Right lung (tissue), 5 donors: Measurements from ENCODE around the gene GALNT13. TPM values are rescaled to one million over a fixed set of nuclear protein-coding genes. Genes with fewer than 3 reads are reported as not detected.

Experiments used
- DNase-seq, 2 donors: peaks; one replicate each; pipeline ENCODE4 v3.0.0-alpha.2; 2013
- polyA plus RNA-seq, 5 donors: library from polyadenylated mRNA; unstranded; fragments of 120-200 nt; gene quantifications; one replicate each; pipeline versions ENCODE4 v1.2.1 to v1.2.3, GENCODE V29; 2013; ENCODE audit warnings: inconsistent platforms in 1 of 5, low replicate concordance in 1 of 5; ENCODE audit not compliant: insufficient read length in 5 of 5, insufficient read depth in 1 of 5

Gene GALNT13
- polyA plus RNA-seq, 5 donors: 3.5 to 31.8 (median 6.8) TPM

- peak in 1 of 2 donors; percentile 42 for DNase-seq
Measured at GRCh38 chr2:154402213-154402612, 530.5 kb downstream of the GALNT13 start.

DNA sequence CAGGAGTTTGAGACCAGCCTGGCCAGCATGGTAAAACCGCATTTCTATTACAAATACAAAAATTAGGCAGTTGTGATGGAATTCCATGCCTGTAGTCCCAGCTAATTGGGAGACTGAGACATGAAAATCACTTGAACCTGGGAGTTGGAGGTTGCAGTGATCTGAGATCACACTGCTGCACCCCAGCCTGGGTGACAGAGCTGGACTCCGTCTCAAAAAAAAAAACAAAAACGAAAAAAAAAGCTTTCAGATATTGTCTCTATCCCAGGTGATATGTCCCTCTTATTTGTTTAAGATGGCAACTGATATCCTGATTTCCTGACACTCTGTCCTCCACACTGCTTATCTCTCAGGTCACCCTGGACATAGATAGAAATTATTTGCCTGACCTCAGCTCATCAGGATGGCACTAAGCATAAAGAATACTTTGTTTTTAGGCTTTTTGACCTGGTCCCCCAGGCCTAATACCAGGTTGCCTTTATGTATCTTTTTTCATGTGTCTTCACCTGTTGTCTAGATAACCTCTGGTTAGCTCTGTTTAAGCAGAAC, 531.6 kb downstream of the GALNT13 start:
- DNase-seq: no peak

- DNase-seq: no peak
Measured at GRCh38 chr2:154408786-154409185, 537.1 kb downstream of the GALNT13 start.

GRCh38 chr2:154422251-154422650, 550.5 kb downstream of the GALNT13 start:
- DNase-seq: no peak

DNA sequence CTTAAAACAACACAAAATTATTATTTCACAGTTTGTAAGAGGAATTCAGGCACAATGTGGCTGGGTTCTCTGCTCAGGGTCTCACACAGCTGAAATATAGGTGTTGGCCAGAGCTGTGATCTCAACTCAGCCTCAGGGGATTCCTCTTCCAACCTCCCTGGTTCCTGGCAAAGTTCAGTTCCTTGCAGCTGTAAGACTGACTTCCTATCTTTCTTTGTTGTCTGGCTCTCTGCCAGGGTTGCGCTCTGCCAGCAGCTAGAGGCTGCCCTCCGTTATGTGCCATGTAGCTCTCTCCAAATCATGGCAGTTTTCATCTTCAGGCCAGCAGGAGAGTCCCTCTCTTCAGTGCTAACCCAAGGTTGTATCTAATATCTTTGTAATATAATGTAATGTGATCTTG, 554.3 kb downstream of the GALNT13 start:
- DNase-seq: peak in 1 of 2 donors; percentile 6

GRCh38 chr2:154427453-154427852, 555.7 kb downstream of the GALNT13 start:
- DNase-seq: no peak

- DNase-seq: no peak
Measured at GRCh38 chr2:154428022-154428421, 556.3 kb downstream of the GALNT13 start.

DNA sequence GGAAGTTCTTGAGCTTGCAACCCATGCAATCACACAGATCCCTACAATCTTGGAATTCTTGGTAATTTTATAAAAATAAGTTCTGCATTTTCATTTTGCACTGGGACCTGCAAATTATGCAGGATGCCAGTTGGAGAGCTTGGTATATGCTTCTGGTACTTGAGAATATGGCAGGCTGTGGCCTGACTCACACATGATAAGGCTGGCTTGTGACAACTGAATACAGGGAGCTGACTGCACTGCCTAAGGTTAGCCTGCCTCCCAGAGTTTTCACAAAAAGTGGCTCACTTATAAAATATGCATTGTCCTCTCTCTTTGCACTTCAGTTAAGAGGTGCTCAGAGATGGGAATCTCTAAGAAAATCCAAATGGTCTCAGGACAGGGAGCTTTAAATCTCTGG, 561.3 kb downstream of the GALNT13 start:
- no peak for DNase-seq

- no peak for DNase-seq
Measured at GRCh38 chr2:154437104-154437503, 565.4 kb downstream of the GALNT13 start.

DNA sequence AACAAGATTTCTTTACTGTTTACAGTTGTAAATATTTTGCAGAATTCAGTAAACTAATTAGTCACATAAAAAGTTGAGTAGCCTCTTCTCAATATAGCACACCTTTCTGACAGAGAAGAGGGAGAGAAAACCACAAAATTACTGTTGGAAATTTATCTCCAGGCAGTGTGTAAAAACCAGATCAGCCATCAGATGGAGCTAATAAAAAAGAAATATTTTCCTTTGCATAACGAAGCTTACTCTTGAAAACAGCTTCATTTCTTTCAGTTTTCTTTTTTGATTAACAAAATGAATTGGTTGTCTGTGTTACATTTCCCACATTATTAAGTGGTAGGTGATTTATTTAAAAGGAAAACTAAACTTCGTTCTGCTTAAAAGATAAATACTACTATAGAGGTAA, 567.4 kb downstream of the GALNT13 start:
- DNase-seq: no peak

DNA sequence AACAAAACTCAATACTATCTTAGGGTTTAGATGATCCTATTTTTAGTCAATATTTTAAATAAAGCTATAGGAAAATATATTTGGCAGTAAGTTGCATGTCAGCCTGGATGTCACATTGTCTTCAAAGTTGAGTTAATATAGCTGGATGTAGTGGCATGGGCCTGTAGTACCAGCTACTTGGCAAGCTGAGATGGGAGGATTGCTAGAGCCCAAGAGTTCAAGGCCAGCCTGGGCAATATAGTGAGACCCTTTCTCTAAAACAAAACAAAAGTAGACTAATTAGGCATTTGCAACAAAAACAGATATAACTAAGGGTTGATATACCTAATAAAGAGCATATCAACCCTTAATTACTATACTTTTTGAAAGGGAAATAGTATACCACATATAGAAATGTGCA, 572.2 kb downstream of the GALNT13 start:
- no peak for DNase-seq

DNA sequence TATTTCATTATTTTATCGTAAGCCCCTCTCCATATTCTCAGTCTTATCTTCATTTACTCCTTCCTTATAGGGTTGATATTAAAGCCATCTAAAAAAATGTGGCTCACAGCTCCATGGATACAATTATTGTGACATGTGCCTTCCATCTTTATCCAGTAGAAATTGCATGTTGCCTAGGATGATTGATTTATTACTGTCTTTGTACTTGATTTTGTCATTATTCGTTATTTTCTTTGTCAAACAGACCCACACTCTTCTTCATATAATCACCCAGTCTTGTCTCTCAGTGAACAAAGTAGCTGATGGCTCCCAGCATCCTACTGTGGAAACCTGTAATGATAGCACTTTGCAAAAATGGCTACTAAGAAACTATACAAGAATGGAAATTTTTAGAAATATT, 574.6 kb downstream of the GALNT13 start:
- no peak for DNase-seq

- DNase-seq: no peak
Measured at GRCh38 chr2:154447727-154448418, 576.2 kb downstream of the GALNT13 start.

- no peak for DNase-seq
Measured at GRCh38 chr2:154449951-154450658, 578.4 kb downstream of the GALNT13 start.

DNA sequence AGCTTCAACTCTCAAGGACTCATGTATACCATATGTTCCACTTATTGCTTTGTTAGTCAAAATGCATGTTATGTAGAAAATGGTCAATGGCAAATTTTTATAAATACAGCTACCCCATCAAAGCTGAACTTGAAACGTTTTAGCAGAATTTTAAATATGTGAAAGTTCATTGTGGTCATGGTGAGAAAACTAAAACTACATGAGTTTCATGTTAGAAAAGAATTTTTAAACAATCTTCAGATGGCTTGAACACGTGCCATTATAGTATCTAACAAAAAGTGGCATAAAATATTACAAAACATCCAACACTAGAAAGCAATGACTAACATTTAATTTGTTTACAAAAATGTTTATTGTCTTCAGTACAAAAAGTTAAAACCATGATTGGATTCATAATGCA, 580.7 kb downstream of the GALNT13 start:
- no peak for DNase-seq

DNA sequence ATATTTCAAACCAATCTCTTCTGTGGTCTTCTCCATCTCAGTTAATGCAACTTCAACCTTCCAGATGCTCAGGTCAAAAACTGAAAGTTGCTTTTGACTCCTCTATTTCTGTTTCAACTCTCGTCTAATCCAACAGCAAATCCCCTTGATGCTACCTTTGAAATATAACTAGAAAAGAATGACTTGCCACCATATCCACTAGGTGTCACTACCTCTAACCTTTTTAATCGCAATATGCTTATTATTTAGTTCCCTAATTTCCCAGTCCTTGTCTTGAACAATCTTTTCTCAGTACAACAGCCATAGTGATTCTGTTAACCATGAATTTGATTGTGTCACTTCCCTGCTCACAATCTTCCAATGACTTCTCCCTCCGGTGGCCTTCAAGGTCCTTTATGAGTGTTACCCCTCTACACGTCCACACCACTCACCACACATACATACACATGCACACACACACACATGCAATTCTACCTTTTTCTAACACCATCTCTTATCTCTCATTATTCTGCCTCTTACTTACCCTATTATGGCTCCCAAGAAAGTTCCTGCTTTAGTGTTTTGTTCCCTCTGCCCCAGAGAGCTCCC, 581.3 kb downstream of the GALNT13 start:
- DNase-seq: no peak

DNA sequence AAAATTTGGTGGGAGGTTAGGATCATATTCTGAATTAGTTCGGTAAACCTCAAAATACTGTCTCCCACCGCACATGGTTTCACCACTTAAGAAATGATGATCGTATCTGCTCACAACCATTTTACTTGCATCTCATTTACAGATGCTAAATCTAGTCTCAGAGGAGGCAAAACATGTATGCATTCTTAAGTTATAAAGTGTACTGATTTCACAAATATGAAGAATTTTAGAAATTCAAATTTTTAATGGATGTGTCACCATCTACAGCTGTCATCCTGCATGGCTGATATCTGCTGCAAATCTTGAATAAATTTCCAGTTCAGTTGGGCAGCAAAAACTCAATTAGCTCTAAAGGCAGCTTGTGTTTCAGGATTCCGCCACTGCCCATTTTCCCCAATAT, 583.4 kb downstream of the GALNT13 start:
- DNase-seq: no peak

- DNase-seq: peak; percentile 20 to 47
Measured at GRCh38 chr2:154455866-154456265, 584.1 kb downstream of the GALNT13 start.

GRCh38 chr2:154457286-154457685, 585.6 kb downstream of the GALNT13 start:
- no peak for DNase-seq

- DNase-seq: no peak
Measured at GRCh38 chr2:154459286-154459685, 587.6 kb downstream of the GALNT13 start.

- DNase-seq: no peak
Measured at GRCh38 chr2:154462634-154463033, 590.9 kb downstream of the GALNT13 start.

DNA sequence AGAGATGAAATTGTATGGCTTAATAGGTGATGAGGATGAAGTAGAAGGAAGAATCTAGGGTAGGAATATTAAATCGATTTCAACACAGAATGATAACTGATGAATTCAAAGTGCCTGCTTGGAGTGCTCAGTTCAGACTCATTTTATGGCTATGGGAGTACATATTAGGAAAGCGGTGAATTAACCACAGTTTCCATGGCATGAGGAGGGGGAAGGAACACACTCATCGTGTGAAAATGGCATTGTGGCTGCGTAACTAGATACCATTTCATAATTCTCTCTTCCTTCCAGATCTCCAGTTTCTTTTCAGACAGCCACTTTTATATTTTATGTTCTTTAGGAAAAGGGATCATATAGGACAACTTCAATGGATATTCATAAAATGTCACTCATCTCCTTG, 594.5 kb downstream of the GALNT13 start:
- DNase-seq: no peak

DNA sequence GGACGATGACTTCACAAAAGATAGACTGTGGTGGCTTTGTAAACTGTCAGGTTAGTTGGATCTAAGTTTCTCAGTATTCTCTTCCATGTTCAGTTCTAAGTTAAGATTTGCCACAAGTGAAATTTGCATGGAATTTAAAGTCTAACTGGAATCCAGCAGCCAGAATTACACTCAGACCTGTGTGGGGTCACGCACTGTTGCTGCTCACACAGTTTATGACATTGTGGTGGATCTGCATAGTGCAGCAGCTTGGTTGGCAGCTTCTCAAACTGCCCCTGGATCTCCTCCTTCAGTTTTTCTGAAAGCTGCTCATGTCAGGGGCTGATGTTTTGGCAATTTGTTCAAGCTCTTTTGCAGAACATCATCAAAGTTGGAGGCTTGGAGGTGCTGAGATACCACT, 598.7 kb downstream of the GALNT13 start:
- DNase-seq: no peak
